Osteocyte (in vitro differentiated cells): ENCODE data around the gene ZNF77. TPM values are rescaled to one million over a fixed set of nuclear protein-coding genes. Genes with fewer than 3 reads are reported as not detected.

Experiments
- DNase-seq: peaks from one replicate; pipeline ENCODE4 v3.0.0; 2021; ENCODE audit warnings: mixed read lengths; ENCODE audit not compliant: unreplicated experiment; ENCODE audit errors: extremely low spot score
- H3K27ac Mint-ChIP-seq: one replicate; pipeline ENCODE4 v1.8.0; 2021; ENCODE audit warnings: mild to moderate bottlenecking, mixed read lengths; ENCODE audit not compliant: unreplicated experiment
- H3K27me3 Mint-ChIP-seq: one replicate; pipeline ENCODE4 v1.8.0; 2021; ENCODE audit warnings: mixed read lengths; ENCODE audit not compliant: unreplicated experiment
- H3K36me3 Mint-ChIP-seq: one replicate; pipeline ENCODE4 v1.8.0; 2021; ENCODE audit warnings: mixed read lengths; ENCODE audit not compliant: unreplicated experiment
- H3K4me1 Mint-ChIP-seq: one replicate; pipeline ENCODE4 v1.8.0; 2021; ENCODE audit warnings: mixed read lengths; ENCODE audit not compliant: unreplicated experiment
- H3K4me3 Mint-ChIP-seq: one replicate; pipeline ENCODE4 v1.8.0; 2021; ENCODE audit warnings: mild to moderate bottlenecking, moderate library complexity, mixed read lengths; ENCODE audit not compliant: unreplicated experiment
- H3K9me3 Mint-ChIP-seq: one replicate; pipeline ENCODE4 v1.8.0; 2021; ENCODE audit warnings: mixed read lengths; ENCODE audit not compliant: unreplicated experiment
- CTCF ChIP-seq: fragments of 200-600 bp; sonication (generic); IDR thresholded peaks from 2 replicates; pipeline ENCODE4 v1.5.0; 2021; ENCODE audit warnings: antibody characterized with exemption, mild to moderate bottlenecking, moderate library complexity
- total RNA-seq: library from RNA; stranded (reverse); gene quantifications from 2 replicates; pipeline ENCODE4 v1.2.1, GENCODE V29; 2021

The ZNF77 gene
- total RNA-seq, 1 donor from 2014 or later: 4.0 TPM

- no peak for DNase-seq
- peaks cover 55% of the 10 kb centered on the region for H3K36me3 Mint-ChIP-seq
- no peak overlapping the region for H3K4me3 Mint-ChIP-seq
- H3K27me3 Mint-ChIP-seq: no peaks in the 10 kb centered on the region
- no peaks in the 10 kb centered on the region for H3K4me1 Mint-ChIP-seq
- no peak overlapping the region for H3K27ac Mint-ChIP-seq
- peaks cover 27% of the 10 kb centered on the region for H3K9me3 Mint-ChIP-seq
- TF ChIP-seq CTCF: no peak
These were observed 11.3 kb downstream of the ZNF77 start for GRCh38 chr19:2933490-2933910.

GRCh38 chr19:2927032-2927430, 17.7 kb downstream of the ZNF77 start:
- H3K4me3 Mint-ChIP-seq: no peak overlapping the region
- peaks cover 9% of the 10 kb centered on the region for H3K9me3 Mint-ChIP-seq
- H3K36me3 Mint-ChIP-seq: peaks cover 11% of the 10 kb centered on the region

GRCh38 chr19:2926341-2927031, 18.3 kb downstream of the ZNF77 start:
- DNase-seq: no peak
- Mint-ChIP-seq H3K4me3 (no peak overlapping the region), H3K4me1 (no peaks in the 10 kb centered on the region), H3K36me3 (peaks cover 7% of the 10 kb centered on the region), H3K27ac (no peak overlapping the region), H3K9me3 (peaks cover 8% of the 10 kb centered on the region), H3K27me3 (no peaks in the 10 kb centered on the region)
- no peak for TF ChIP-seq CTCF

More at GRCh38 chr19:2927032-2927430, 17.7 kb downstream of the ZNF77 start:
- Mint-ChIP-seq H3K4me1 (no peaks in the 10 kb centered on the region), H3K27me3 (no peaks in the 10 kb centered on the region), H3K27ac (no peak overlapping the region)
- DNase-seq: no peak
- no peak for TF ChIP-seq CTCF

- H3K4me3 Mint-ChIP-seq: no peak overlapping the region
- DNase-seq: no peak
- H3K4me1 Mint-ChIP-seq: no peaks in the 10 kb centered on the region
- no peak for TF ChIP-seq CTCF
- no peaks in the 10 kb centered on the region for H3K27me3 Mint-ChIP-seq
- H3K9me3 Mint-ChIP-seq: no peaks in the 10 kb centered on the region
- no peak overlapping the region for H3K27ac Mint-ChIP-seq
- H3K36me3 Mint-ChIP-seq: peaks cover 10% of the 10 kb centered on the region
These were observed 21.3 kb downstream of the ZNF77 start for GRCh38 chr19:2923510-2923909.

GRCh38 chr19:2922987-2923386, 21.8 kb downstream of the ZNF77 start:
- TF ChIP-seq CTCF: no peak
- no peaks in the 10 kb centered on the region for H3K4me1 Mint-ChIP-seq
- no peak overlapping the region for H3K4me3 Mint-ChIP-seq
- DNase-seq: no peak
- H3K36me3 Mint-ChIP-seq: peaks cover 14% of the 10 kb centered on the region
- H3K9me3 Mint-ChIP-seq: peaks cover 3% of the 10 kb centered on the region
- H3K27ac Mint-ChIP-seq: no peak overlapping the region
- no peaks in the 10 kb centered on the region for H3K27me3 Mint-ChIP-seq
